Endothelial cell of umbilical vein (primary cell): ENCODE results near the gene TCHP. TPM values are rescaled to one million over a fixed set of nuclear protein-coding genes. Genes with fewer than 3 reads are reported as not detected.

Experiments
- BruUV-seq: library from RNA; stranded (reverse); fragments of 400-500 nt; replicated peaks from 2 replicates; lab custom pipeline; 2021; lab: Mats Ljungman, UMichigan
- CTCF ChIA-PET: fragments of 300-600, 350-600 bp; sonication (Branson Sonifier 250); formaldehyde crosslinking; loops from one replicate; lab custom pipeline; 2021; ENCODE audit warnings: antibody characterized with exemption, inconsistent platforms; lab: Charles Lee
- POLR2A ChIA-PET: fragments of 300-600, 350-600 bp; sonication (Branson Sonifier 250); formaldehyde crosslinking; loops from one replicate; lab custom pipeline; 2021; ENCODE audit warnings: antibody characterized with exemption, inconsistent platforms; lab: Charles Lee
- DNase-seq: peaks from one replicate; pipeline ENCODE4 v3.0.0-alpha.2; 2011; ENCODE audit warnings: low read depth, low spot score
- FAIRE-seq: peaks from 2 replicates; lab custom pipeline; 2011; peaks lifted over from hg19 to GRCh38; lab: Jason Lieb, UNC
- H2AFZ ChIP-seq: 2 replicates; pipeline ENCODE4 v1.6.0; 2012; ENCODE audit warnings: low read depth, low read length, control low read depth, inconsistent platforms
- H3K27ac ChIP-seq: 2 replicates; pipeline ENCODE4 v1.5.1; 2011; ENCODE audit warnings: low read depth, mild to moderate bottlenecking, control low read depth, low read length, moderate library complexity; ENCODE audit not compliant: insufficient read depth
- H3K27me3 ChIP-seq, 2 experiments: 2 replicates each; pipeline versions ENCODE4 v1.6.0 to v1.6.1; 2011; ENCODE audit warnings: low read length in 2 of 2, mixed read lengths in 1 of 2; ENCODE audit not compliant: control insufficient read depth in 2 of 2, insufficient read depth in 2 of 2
- H3K36me3 ChIP-seq, 2 experiments: 2 replicates in 1 of 2; 3 replicates in 1 of 2; pipeline ENCODE4 v1.5.1; 2011; ENCODE audit warnings: low read length in 2 of 2, mild to moderate bottlenecking in 1 of 2, moderate library complexity in 1 of 2; ENCODE audit not compliant: control insufficient read depth in 2 of 2, insufficient read depth in 2 of 2; ENCODE audit errors: extremely low read depth in 1 of 2
- H3K4me1 ChIP-seq: 3 replicates; pipeline ENCODE4 v1.5.1; 2011; ENCODE audit warnings: mild to moderate bottlenecking, low read length; ENCODE audit not compliant: control insufficient read depth, insufficient read depth; ENCODE audit errors: extremely low read depth
- H3K4me2 ChIP-seq: 2 replicates; pipeline ENCODE4 v1.6.1; 2011; ENCODE audit warnings: low read length, control low read depth, mixed read lengths; ENCODE audit not compliant: insufficient read depth
- H3K4me3 ChIP-seq, 3 experiments: fragments of 200-600 bp in 1 of 3; sonication (generic), shearing (Covaris generic) in 1 of 3; replicated peaks in 1 of 3; 2 replicates each; pipeline ENCODE4 v1.5.1; 2011 to 2016; ENCODE audit warnings: control low read depth in 3 of 3, low read length in 3 of 3, mild to moderate bottlenecking in 2 of 3, inconsistent platforms in 1 of 3, low read depth in 1 of 3, moderate library complexity in 1 of 3; ENCODE audit not compliant: insufficient read depth in 1 of 3
- H3K79me2 ChIP-seq: 2 replicates; pipeline ENCODE4 v1.6.0; 2012; ENCODE audit warnings: low read length, inconsistent platforms; ENCODE audit not compliant: control insufficient read depth, insufficient read depth
- H3K9ac ChIP-seq: replicated peaks from 2 replicates; pipeline ENCODE3; 2011; ENCODE audit warnings: low read length, control low read depth; ENCODE audit not compliant: insufficient read depth; ENCODE audit errors: extremely low read depth
- H3K9me1 ChIP-seq: replicated peaks from 3 replicates; pipeline ENCODE4 v1.6.0; 2011; ENCODE audit warnings: mild to moderate bottlenecking, low read length; ENCODE audit not compliant: control insufficient read depth, insufficient read depth; ENCODE audit errors: extremely low read depth
- H3K9me3 ChIP-seq: replicated peaks from 2 replicates; pipeline ENCODE4 v1.5.1; 2012; ENCODE audit warnings: low read length, inconsistent platforms; ENCODE audit not compliant: control insufficient read depth, insufficient read depth
- H4K20me1 ChIP-seq: replicated peaks from 2 replicates; pipeline ENCODE3; 2011; ENCODE audit warnings: mild to moderate bottlenecking, low read length; ENCODE audit not compliant: control insufficient read depth, insufficient read depth; ENCODE audit errors: extremely low read depth
- CTCF ChIP-seq, 2 donors: IDR thresholded peaks; 1 replicate in 1 of 2; 2 replicates in 1 of 2; pipeline ENCODE4 v1.5.1; 2011; ENCODE audit warnings: low read length in 2 of 2, mild to moderate bottlenecking in 2 of 2, moderate library complexity in 2 of 2, control low read depth in 1 of 2, inconsistent platforms in 1 of 2, low read depth in 1 of 2; ENCODE audit not compliant: insufficient read depth in 1 of 2; ENCODE audit errors: extremely low read depth in 1 of 2
- EZH2 ChIP-seq: IDR thresholded peaks from 2 replicates; pipeline ENCODE4 v1.6.1; 2012; ENCODE audit warnings: borderline replicate concordance, low read depth, mild to moderate bottlenecking, moderate library complexity, low read length, inconsistent platforms; ENCODE audit not compliant: severe bottlenecking
- FOS ChIP-seq: IDR thresholded peaks from 2 replicates; pipeline ENCODE4 v1.6.1; 2011; ENCODE audit warnings: mild to moderate bottlenecking, low read length, moderate library complexity, borderline replicate concordance; ENCODE audit not compliant: insufficient read depth
- GATA2 ChIP-seq: IDR thresholded peaks from 2 replicates; pipeline ENCODE4 v1.7.0; 2011; ENCODE audit warnings: low read depth, mild to moderate bottlenecking, moderate library complexity, mixed read lengths, low read length; ENCODE audit not compliant: insufficient read length, insufficient read depth
- JUN ChIP-seq: IDR thresholded peaks from 2 replicates; pipeline ENCODE4 v1.6.1; 2011; ENCODE audit warnings: borderline replicate concordance, low read depth; ENCODE audit not compliant: insufficient read length, insufficient read depth
- MAX ChIP-seq: IDR thresholded peaks from 2 replicates; pipeline ENCODE4 v1.6.1; 2011; ENCODE audit not compliant: insufficient read depth, insufficient read length
- MYC ChIP-seq: IDR thresholded peaks from one replicate; pipeline ENCODE4 v1.6.1; 2011; ENCODE audit warnings: mild to moderate bottlenecking, low read depth, low read length
- POLR2A ChIP-seq: IDR thresholded peaks from 2 replicates; pipeline ENCODE4 v1.6.1; 2012; ENCODE audit warnings: low read depth, mild to moderate bottlenecking, control low read depth, low read length
- POLR2AphosphoS5 ChIP-seq: IDR thresholded peaks from 2 replicates; pipeline ENCODE4 v1.6.1; 2012; ENCODE audit warnings: low read depth, mild to moderate bottlenecking, control low read depth, low read length, moderate library complexity; ENCODE audit not compliant: insufficient read depth
- dilution Hi-C: fragments of 300-500 bp; cut with MboI; formaldehyde crosslinking; loops from one replicate; pipeline ENCODE4 v1.15.0; 2019; ENCODE audit warnings: low sequenced_read_pairs; ENCODE audit not compliant: extremely low pct_ligation_motif_present
- intact Hi-C: fragments of 100-400 bp; cut with micrococcal nuclease; formaldehyde crosslinking; loops from one replicate; pipeline ENCODE4 v1.10.0; 2022
- polyA plus RNA-seq, 4 experiments: library from polyadenylated mRNA; depleted of rRNA in 3 of 4; stranded (reverse) in 3 of 4; unstranded in 1 of 4; fragments of >200 nt; gene quantifications; 2 replicates each; pipeline versions ENCODE4 v1.2.1 to v1.2.3, GENCODE V29; 2011 to 2012; ENCODE audit warnings: missing spikeins in 1 of 4
- total RNA-seq: library from RNA; stranded (reverse); gene quantifications from 2 replicates; pipeline ENCODE4 v1.2.3, GENCODE V29; 2021

TCHP gene
- total and polyA plus RNA-seq, 2 donors (not counting 3 experiments of a cell fraction or from before 2014, with no cell fraction given): 12.9 to 24.3 TPM

GRCh38 chr12:109921982-109922381 is 21.9 kb downstream of the TCHP start:
- Histone ChIP-seq H3K36me3 (peaks cover 0 to 5% of the 10 kb centered on the region in 2 experiments), H3K9me1 (no peaks in the 10 kb centered on the region), H3K79me2 (no peaks in the 10 kb centered on the region), H3K9me3 (no peaks in the 10 kb centered on the region), H3K4me3 (no peak overlapping the region), H3K4me2 (no peak overlapping the region), H3K27ac (no peak overlapping the region), H2AFZ (no peak overlapping the region), H3K9ac (no peak overlapping the region), H3K27me3 (no peaks in the 10 kb centered on the region), H4K20me1 (no peaks in the 10 kb centered on the region), H3K4me1 (no peaks in the 10 kb centered on the region)
- CTCF ChIA-PET: interaction anchor here (2.4 kb wide), 1 partner anchor 69 kb away, joined by 15 read pairs; no protein-coding TSS in a partner anchor
- dilution Hi-C loops (no loop called here), intact Hi-C loops (no loop called here)
- BruUV-seq: no TSS peak
- POLR2A ChIA-PET: no interaction called here
- DNase-seq (no peak), FAIRE-seq (no peak)
- no peak for TF ChIP-seq GATA2
- TF ChIP-seq MYC: no peak
- no peak for TF ChIP-seq MAX
- TF ChIP-seq POLR2A: no peak

- Histone ChIP-seq H4K20me1 (no peaks in the 10 kb centered on the region), H3K27ac (no peak overlapping the region), H3K27me3 (no peaks in the 10 kb centered on the region), H2AFZ (no peak overlapping the region), H3K9ac (no peak overlapping the region), H3K4me2 (no peak overlapping the region), H3K9me3 (no peaks in the 10 kb centered on the region), H3K79me2 (no peaks in the 10 kb centered on the region), H3K4me1 (no peaks in the 10 kb centered on the region), H3K4me3 (no peak overlapping the region), H3K36me3 (no peaks in the 10 kb centered on the region), H3K9me1 (no peaks in the 10 kb centered on the region)
- POLR2A ChIA-PET: no interaction called here
- intact Hi-C loops: no loop called here
- no TSS peak for BruUV-seq
- dilution Hi-C loops: no loop called here
- CTCF ChIA-PET: interaction anchor here (2.4 kb wide), 1 partner anchor 70 kb away, joined by 15 read pairs; no protein-coding TSS in a partner anchor
- DNase-seq: no peak
- no peak for FAIRE-seq
- TF ChIP-seq POLR2A: no peak
- no peak for TF ChIP-seq CTCF (IDR thresholded peaks at IDR 0.05; ENCODE audit: extremely low read depth in 1 of 2, insufficient read depth in 1 of 2, low read depth in 1 of 2, low read length in 2 of 2)
- TF ChIP-seq MAX: no peak
- TF ChIP-seq JUN: no peak
- no peak for TF ChIP-seq POLR2AphosphoS5
- TF ChIP-seq MYC: no peak
- no peak for TF ChIP-seq EZH2
- TF ChIP-seq GATA2: no peak
- TF ChIP-seq FOS: no peak
Measured at GRCh38 chr12:109923038-109923437, 23.0 kb downstream of the TCHP start.
